Panc1 (cell line): ENCODE measurements around the gene BCAM. TPM values are rescaled to one million over a fixed set of nuclear protein-coding genes. Genes with fewer than 3 reads are reported as not detected.

Experiments
- ATAC-seq: fragments of 200-7000 bp; cut with Tn5 transposase; 2 replicates; pipeline ENCODE4 v1.9.1; 2020; ENCODE audit warnings: mild to moderate bottlenecking, moderate library complexity
- BruUV-seq: library from RNA; stranded (reverse); fragments of 400-500 nt; replicated peaks from 2 replicates; lab custom pipeline; 2021; lab: Mats Ljungman, UMichigan
- CTCF ChIA-PET: fragments of 300-600 bp; sonication (Branson Sonifier 250); formaldehyde crosslinking; loops from one replicate; lab custom pipeline; 2022; ENCODE audit warnings: antibody characterized with exemption; lab: Charles Lee
- POLR2A ChIA-PET: fragments of 300-600 bp; sonication (Branson Sonifier 250); formaldehyde crosslinking; loops from one replicate; lab custom pipeline; 2022; ENCODE audit warnings: antibody characterized with exemption; lab: Charles Lee
- DNase-seq: peaks from one replicate; pipeline ENCODE4 v3.0.0-alpha.2; 2010; ENCODE audit warnings: low read depth, low spot score
- H3K27ac ChIP-seq: 2 replicates; pipeline ENCODE4 v1.5.1; 2011; ENCODE audit warnings: mild to moderate bottlenecking, low read length, inconsistent platforms
- H3K27me3 ChIP-seq: fragments of 200-500 bp; sonication (Bioruptor generic); 2 replicates; pipeline ENCODE4 v1.6.0; 2014; ENCODE audit warnings: low read length, inconsistent platforms; ENCODE audit not compliant: control insufficient read depth, insufficient read depth
- H3K36me3 ChIP-seq: fragments of 200-500 bp; sonication (Bioruptor generic); 2 replicates; pipeline ENCODE4 v1.5.1; 2014; ENCODE audit warnings: inconsistent platforms, mild to moderate bottlenecking, low read length, moderate library complexity; ENCODE audit not compliant: control insufficient read depth, insufficient read depth
- H3K4me1 ChIP-seq: 2 replicates; pipeline ENCODE4 v1.5.1; 2011; ENCODE audit warnings: inconsistent platforms, mild to moderate bottlenecking, low read length, moderate library complexity; ENCODE audit not compliant: control insufficient read depth, insufficient read depth
- H3K4me3 ChIP-seq, 2 experiments: 2 replicates each; pipeline ENCODE4 v1.5.1; 2011 to 2012; ENCODE audit warnings: low read depth in 2 of 2, low read length in 2 of 2, mild to moderate bottlenecking in 2 of 2, inconsistent platforms in 1 of 2, moderate library complexity in 1 of 2
- H3K9me3 ChIP-seq: fragments of 200-500 bp; sonication (Bioruptor generic); 2 replicates; pipeline ENCODE4 v1.5.1; 2014; ENCODE audit warnings: low read depth, mild to moderate bottlenecking, inconsistent platforms, low read length, moderate library complexity; ENCODE audit not compliant: control insufficient read depth, insufficient read depth
- CTCF ChIP-seq: fragments of 450-650 bp; IDR thresholded peaks from 2 replicates; pipeline ENCODE4 v1.5.1; 2017; ENCODE audit warnings: mild to moderate bottlenecking
- POLR2AphosphoS5 ChIP-seq: IDR thresholded peaks from 2 replicates; pipeline ENCODE4 v1.6.1; 2012; ENCODE audit warnings: mild to moderate bottlenecking, low read depth, low read length, moderate library complexity
- REST ChIP-seq, 2 experiments: IDR thresholded peaks; 2 replicates each; pipeline ENCODE4 v1.6.1; 2011 to 2012; ENCODE audit warnings: low read depth in 2 of 2, control low read depth in 1 of 2, low read length in 1 of 2, mild to moderate bottlenecking in 1 of 2, moderate library complexity in 1 of 2; ENCODE audit not compliant: insufficient read depth in 1 of 2
- SIN3A ChIP-seq: IDR thresholded peaks from 2 replicates; pipeline ENCODE4 v1.6.1; 2012; ENCODE audit warnings: low read depth, mild to moderate bottlenecking, low read length, moderate library complexity, borderline replicate concordance; ENCODE audit not compliant: insufficient read depth
- TCF7L2 ChIP-seq: IDR thresholded peaks from 2 replicates; pipeline ENCODE4 v1.6.1; 2011; ENCODE audit warnings: mild to moderate bottlenecking, low read depth, low read length, inconsistent platforms
- in situ Hi-C: cut with HindIII; loops from 2 replicates; pipeline ENCODE4 v1.10.0; 2016; ENCODE audit warnings: low sequenced_read_pairs, low pct_unique_long_range_greater_than_20kb
- intact Hi-C: fragments of 100-400 bp; cut with micrococcal nuclease; formaldehyde crosslinking; loops from one replicate; pipeline ENCODE4 v1.10.0; 2022; ENCODE audit not compliant: unreplicated experiment
- total RNA-seq: library from RNA; stranded (reverse); gene quantifications from one replicate; pipeline ENCODE4 v1.2.1, GENCODE V29; 2021; ENCODE audit not compliant: unreplicated experiment

BCAM gene
- total RNA-seq, 1 experiment from 2014 or later, result 21.5 TPM

GRCh38 chr19:44847144-44848035 is 38.5 kb downstream of the BCAM start:
- no peaks in the 10 kb centered on the region for H3K27me3 ChIP-seq
- ATAC-seq (peak; percentile 18; the same call in 1 of the 2 replicates), DNase-seq (no peak)
- H3K27ac ChIP-seq, result peak overlapping the region; percentile 94
- H3K4me3 ChIP-seq, result peak overlapping the region; percentile 92 to 93
- no peak for TF ChIP-seq REST (IDR thresholded peaks at IDR 0.05; ENCODE audit: insufficient read depth in 1 of 2, low read depth in 2 of 2, low read length in 1 of 2)
- no peak for TF ChIP-seq CTCF
- TF ChIP-seq POLR2AphosphoS5, result no peak
- TF ChIP-seq TCF7L2, result no peak
- H3K36me3 ChIP-seq, result peaks cover 6% of the 10 kb centered on the region; the same call in 1 of the 2 replicates
- ChIA-PET CTCF (no interaction called here), POLR2A (interaction anchor here (0.6 kb wide), 1 partner anchor 76 kb away, joined by 11 read pairs; no protein-coding TSS in a partner anchor)
- intact Hi-C loops, result no loop called here
- no peaks in the 10 kb centered on the region for H3K9me3 ChIP-seq
- in situ Hi-C loops, result no loop called here
- peaks cover 25% of the 10 kb centered on the region for H3K4me1 ChIP-seq
- BruUV-seq, result TSS peak; percentile 91

GRCh38 chr19:44848036-44848811 is 39.3 kb downstream of the BCAM start:
- ChIA-PET CTCF (interaction anchor here (0.7 to 0.8 kb wide), 2 partner anchors 36 to 159 kb away, joined by 5 to 9 read pairs; no protein-coding TSS in a partner anchor), POLR2A (interaction anchor here (0.6 kb wide), 1 partner anchor 42 kb away, joined by 22 read pairs; no protein-coding TSS in a partner anchor)
- ATAC-seq (no peak), DNase-seq (no peak)
- Histone ChIP-seq H3K4me1 (peaks cover 25% of the 10 kb centered on the region), H3K27me3 (no peaks in the 10 kb centered on the region), H3K4me3 (peak overlapping the region; percentile 92 to 93), H3K9me3 (no peaks in the 10 kb centered on the region), H3K36me3 (peaks cover 6% of the 10 kb centered on the region; the same call in 1 of the 2 replicates), H3K27ac (peak overlapping the region; percentile 94)
- in situ Hi-C loops (no loop called here), intact Hi-C loops (no loop called here)
- TF ChIP-seq SIN3A (no peak), REST (IDR thresholded peaks at IDR 0.05; ENCODE audit: insufficient read depth in 1 of 2, low read depth in 2 of 2, low read length in 1 of 2) (no peak), POLR2AphosphoS5 (no peak), TCF7L2 (no peak), CTCF (no peak)
- no TSS peak for BruUV-seq
